HL-60 (cell line): ENCODE measurements around the gene PTPRM.

Experiments used
- DNase-seq, 2 experiments: peaks; one replicate each; pipeline ENCODE4 v3.0.0-alpha.2; 2010 to 2020; ENCODE audit warnings: low read depth in 1 of 2, low spot score in 1 of 2
- H3K27ac ChIP-seq: fragments of 250-450 bp; sonication (Bioruptor Pico); replicated peaks from 2 replicates; pipeline ENCODE4 v1.5.1; 2020; ENCODE audit warnings: mild to moderate bottlenecking, moderate library complexity
- H3K27me3 ChIP-seq: fragments of 250-450 bp; sonication (Bioruptor Pico); 2 replicates; pipeline ENCODE4 v1.5.1; 2021; ENCODE audit warnings: mild to moderate bottlenecking, moderate library complexity; ENCODE audit not compliant: insufficient read depth, poor library complexity, severe bottlenecking
- H3K4me3 ChIP-seq: replicated peaks from 2 replicates; pipeline ENCODE4 v1.5.1; 2011; ENCODE audit warnings: mild to moderate bottlenecking, control low read depth, low read length; ENCODE audit not compliant: insufficient read depth
- GABPA ChIP-seq: IDR thresholded peaks from 2 replicates; pipeline ENCODE4 v1.6.1; 2012; ENCODE audit warnings: low read depth
- POLR2AphosphoS5 ChIP-seq: IDR thresholded peaks from 2 replicates; pipeline ENCODE4 v1.6.1; 2012; ENCODE audit warnings: low read depth
- SPI1 ChIP-seq: IDR thresholded peaks from 2 replicates; pipeline ENCODE4 v1.6.1; 2012; ENCODE audit warnings: low read depth, mild to moderate bottlenecking, borderline replicate concordance
- TF ChIP-seq, protein P1 (sequence below): IDR thresholded peaks from 2 replicates; pipeline ENCODE4 v1.6.1; 2012; ENCODE audit warnings: low read depth; ENCODE audit not compliant: insufficient replicate concordance
- TF ChIP-seq, protein P2 (sequence below): IDR thresholded peaks from one replicate; pipeline ENCODE4 v1.5.1; 2011; ENCODE audit warnings: low read length, control low read depth, inconsistent platforms; ENCODE audit not compliant: insufficient read depth

PTPRM gene

DNA sequence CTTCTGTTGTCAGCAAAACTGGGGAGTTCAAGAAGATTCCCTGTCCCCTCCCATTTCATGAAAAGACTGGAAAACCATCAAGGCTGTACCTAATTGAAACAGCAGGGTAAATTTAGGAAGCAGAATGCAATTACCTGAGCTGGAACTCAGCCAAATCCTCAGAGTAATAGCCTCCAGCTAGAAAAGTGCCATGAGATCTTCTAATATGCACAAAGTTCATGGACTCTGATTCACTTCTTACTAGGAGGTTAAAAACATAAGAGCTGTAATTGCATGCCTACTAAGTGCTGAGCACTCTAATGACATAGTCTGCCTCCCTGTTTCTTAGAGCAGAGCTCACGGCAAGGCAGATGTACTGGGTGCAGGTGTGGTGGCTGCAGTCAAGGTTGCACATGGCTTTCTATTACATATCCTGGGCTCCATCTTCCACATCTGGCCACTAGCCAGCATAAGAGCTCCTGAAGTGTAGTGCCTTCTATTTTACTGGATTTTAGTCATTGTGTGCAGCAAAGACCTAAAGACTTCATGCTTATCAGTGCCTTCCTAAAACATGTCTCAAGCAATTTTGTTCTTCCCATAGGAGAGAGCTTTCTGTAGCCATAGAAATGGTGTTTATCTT lies 341.7 kb downstream of the PTPRM start:
- TF ChIP-seq GABPA (no peak), SPI1 (no peak), POLR2AphosphoS5 (no peak)
- TF ChIP-seq, protein P1, sequence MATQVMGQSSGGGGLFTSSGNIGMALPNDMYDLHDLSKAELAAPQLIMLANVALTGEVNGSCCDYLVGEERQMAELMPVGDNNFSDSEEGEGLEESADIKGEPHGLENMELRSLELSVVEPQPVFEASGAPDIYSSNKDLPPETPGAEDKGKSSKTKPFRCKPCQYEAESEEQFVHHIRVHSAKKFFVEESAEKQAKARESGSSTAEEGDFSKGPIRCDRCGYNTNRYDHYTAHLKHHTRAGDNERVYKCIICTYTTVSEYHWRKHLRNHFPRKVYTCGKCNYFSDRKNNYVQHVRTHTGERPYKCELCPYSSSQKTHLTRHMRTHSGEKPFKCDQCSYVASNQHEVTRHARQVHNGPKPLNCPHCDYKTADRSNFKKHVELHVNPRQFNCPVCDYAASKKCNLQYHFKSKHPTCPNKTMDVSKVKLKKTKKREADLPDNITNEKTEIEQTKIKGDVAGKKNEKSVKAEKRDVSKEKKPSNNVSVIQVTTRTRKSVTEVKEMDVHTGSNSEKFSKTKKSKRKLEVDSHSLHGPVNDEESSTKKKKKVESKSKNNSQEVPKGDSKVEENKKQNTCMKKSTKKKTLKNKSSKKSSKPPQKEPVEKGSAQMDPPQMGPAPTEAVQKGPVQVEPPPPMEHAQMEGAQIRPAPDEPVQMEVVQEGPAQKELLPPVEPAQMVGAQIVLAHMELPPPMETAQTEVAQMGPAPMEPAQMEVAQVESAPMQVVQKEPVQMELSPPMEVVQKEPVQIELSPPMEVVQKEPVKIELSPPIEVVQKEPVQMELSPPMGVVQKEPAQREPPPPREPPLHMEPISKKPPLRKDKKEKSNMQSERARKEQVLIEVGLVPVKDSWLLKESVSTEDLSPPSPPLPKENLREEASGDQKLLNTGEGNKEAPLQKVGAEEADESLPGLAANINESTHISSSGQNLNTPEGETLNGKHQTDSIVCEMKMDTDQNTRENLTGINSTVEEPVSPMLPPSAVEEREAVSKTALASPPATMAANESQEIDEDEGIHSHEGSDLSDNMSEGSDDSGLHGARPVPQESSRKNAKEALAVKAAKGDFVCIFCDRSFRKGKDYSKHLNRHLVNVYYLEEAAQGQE = no peak
- TF ChIP-seq, protein P2, sequence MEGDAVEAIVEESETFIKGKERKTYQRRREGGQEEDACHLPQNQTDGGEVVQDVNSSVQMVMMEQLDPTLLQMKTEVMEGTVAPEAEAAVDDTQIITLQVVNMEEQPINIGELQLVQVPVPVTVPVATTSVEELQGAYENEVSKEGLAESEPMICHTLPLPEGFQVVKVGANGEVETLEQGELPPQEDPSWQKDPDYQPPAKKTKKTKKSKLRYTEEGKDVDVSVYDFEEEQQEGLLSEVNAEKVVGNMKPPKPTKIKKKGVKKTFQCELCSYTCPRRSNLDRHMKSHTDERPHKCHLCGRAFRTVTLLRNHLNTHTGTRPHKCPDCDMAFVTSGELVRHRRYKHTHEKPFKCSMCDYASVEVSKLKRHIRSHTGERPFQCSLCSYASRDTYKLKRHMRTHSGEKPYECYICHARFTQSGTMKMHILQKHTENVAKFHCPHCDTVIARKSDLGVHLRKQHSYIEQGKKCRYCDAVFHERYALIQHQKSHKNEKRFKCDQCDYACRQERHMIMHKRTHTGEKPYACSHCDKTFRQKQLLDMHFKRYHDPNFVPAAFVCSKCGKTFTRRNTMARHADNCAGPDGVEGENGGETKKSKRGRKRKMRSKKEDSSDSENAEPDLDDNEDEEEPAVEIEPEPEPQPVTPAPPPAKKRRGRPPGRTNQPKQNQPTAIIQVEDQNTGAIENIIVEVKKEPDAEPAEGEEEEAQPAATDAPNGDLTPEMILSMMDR = no peak
- no peak overlapping the region for H3K4me3 ChIP-seq
- DNase-seq = no peak
- H3K27ac ChIP-seq = no peak overlapping the region
- no peaks in the 10 kb centered on the region for H3K27me3 ChIP-seq

DNA sequence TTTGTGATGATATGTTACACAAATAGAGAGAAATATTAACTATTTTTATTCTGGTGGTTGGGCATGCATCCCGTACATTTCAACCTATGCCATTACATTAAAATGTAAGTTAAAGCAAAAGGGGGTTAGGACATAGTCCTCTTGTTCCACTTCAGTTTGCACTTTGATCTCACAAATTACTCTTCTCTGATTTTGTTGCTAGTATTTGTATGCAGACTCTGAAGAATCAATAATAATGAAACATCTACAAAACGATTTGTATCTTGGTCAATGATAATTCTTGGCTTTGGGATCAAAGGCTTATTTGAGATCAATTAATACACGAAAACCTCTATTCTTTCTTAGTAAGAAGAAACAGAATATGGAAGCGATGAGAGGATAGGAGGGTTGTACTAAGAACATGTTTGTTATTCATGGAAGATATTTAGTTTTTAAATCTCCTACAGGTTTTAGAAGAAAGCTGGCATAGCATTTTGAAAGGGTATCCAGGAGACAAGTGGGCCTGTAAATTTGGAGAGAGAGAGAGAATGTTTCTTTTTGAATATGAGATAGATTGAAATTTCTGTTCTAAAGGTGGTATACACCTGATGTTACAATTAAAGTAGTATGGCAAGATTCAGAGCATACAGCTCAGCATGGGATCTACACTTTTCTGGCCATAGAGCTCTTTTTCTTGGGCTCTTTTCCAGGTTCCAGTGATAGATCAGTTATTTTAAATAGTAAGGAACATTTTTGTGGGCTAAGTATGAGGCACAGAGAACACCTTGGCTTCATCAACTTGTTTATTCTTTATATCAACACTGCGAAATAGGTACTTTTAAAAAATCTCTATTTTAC lies 347.9 kb downstream of the PTPRM start:
- DNase-seq = no peak
- Histone ChIP-seq H3K4me3 (no peak overlapping the region), H3K27me3 (no peaks in the 10 kb centered on the region), H3K27ac (no peak overlapping the region)
- TF ChIP-seq, protein P2 = no peak

DNA sequence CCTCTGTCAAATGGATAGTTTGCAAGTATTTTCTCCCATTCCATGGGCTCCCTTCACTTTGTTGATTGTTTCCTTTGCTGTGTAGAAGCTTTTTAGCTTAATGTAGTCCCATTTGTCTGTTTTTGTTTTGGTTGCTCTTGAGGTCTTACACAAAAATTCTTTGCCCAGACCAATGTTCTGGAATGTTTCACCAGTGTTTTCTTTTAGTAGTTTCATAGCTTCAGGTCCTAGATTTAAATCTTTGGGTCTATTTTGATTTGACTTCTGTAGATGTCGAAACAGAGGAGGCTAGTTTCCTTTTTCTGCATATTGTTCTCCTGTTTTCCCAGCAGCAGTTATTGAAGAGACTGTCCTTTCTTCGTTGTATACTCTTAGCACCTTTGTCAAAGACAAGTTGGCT lies 351.6 kb downstream of the PTPRM start:
- Histone ChIP-seq H3K4me3 (no peak overlapping the region), H3K27me3 (no peaks in the 10 kb centered on the region), H3K27ac (no peak overlapping the region)
- no peak for DNase-seq
- TF ChIP-seq, protein P2 = no peak
- TF ChIP-seq SPI1 = no peak
- no peak for TF ChIP-seq GABPA
- no peak for TF ChIP-seq POLR2AphosphoS5
- TF ChIP-seq, protein P1 = no peak
